IMR-90 (cell line): ENCODE results near the gene KRT1. TPM values are rescaled to one million over a fixed set of nuclear protein-coding genes. Genes with fewer than 3 reads are reported as not detected.

Experiments
- ATAC-seq: fragments of 200-7000 bp; cut with Tn5 transposase; 2 replicates; pipeline ENCODE4 v1.9.1; 2020; ENCODE audit warnings: low read depth, mild to moderate bottlenecking, moderate library complexity
- BruUV-seq: library from RNA; stranded (reverse); fragments of 400-500 nt; replicated peaks from 2 replicates; lab custom pipeline; 2021; lab: Mats Ljungman, UMichigan
- CTCF ChIA-PET: fragments of 300-600 bp; formaldehyde crosslinking; extraction: SDS; loops from one replicate; lab custom pipeline; 2021; ENCODE audit warnings: antibody characterized with exemption; lab: Yijun Ruan, JAX
- POLR2A ChIA-PET: fragments of 300-600 bp; sonication (Branson Sonifier 250); formaldehyde crosslinking; loops from one replicate; lab custom pipeline; 2022; ENCODE audit warnings: antibody characterized with exemption; ENCODE audit not compliant: unreplicated experiment; lab: Charles Lee
- DNase-seq: peaks from one replicate; pipeline ENCODE4 v3.0.0; 2013
- H2AFZ ChIP-seq: replicated peaks from 2 replicates; pipeline ENCODE3; 2013; ENCODE audit warnings: low read length, mild to moderate bottlenecking; ENCODE audit not compliant: poor library complexity
- H2AK5ac ChIP-seq: 2 replicates; pipeline ENCODE4 v1.6.1; 2013; ENCODE audit warnings: low read depth, low read length, inconsistent platforms
- H2AK9ac ChIP-seq: replicated peaks from 2 replicates; pipeline ENCODE3; 2013; ENCODE audit warnings: mild to moderate bottlenecking, low read depth, low read length, moderate library complexity; ENCODE audit not compliant: poor library complexity
- H2BK120ac ChIP-seq: 2 replicates; pipeline ENCODE4 v1.6.1; 2013; ENCODE audit warnings: low read depth, low read length, inconsistent platforms
- H2BK15ac ChIP-seq: 3 replicates; pipeline ENCODE4 v1.6.1; 2013; ENCODE audit warnings: low read depth, low read length, inconsistent platforms
- H2BK20ac ChIP-seq: 2 replicates; pipeline ENCODE4 v1.6.1; 2013; ENCODE audit warnings: low read depth, mild to moderate bottlenecking, inconsistent platforms, low read length, moderate library complexity
- H2BK5ac ChIP-seq: 2 replicates; pipeline ENCODE4 v1.6.1; 2013; ENCODE audit warnings: mild to moderate bottlenecking, low read depth, low read length, inconsistent platforms; ENCODE audit not compliant: poor library complexity, severe bottlenecking
- H3K14ac ChIP-seq: replicated peaks from 2 replicates; pipeline ENCODE4 v1.6.1; 2013; ENCODE audit warnings: low read depth, low read length, inconsistent platforms
- H3K18ac ChIP-seq: 2 replicates; pipeline ENCODE4 v1.6.1; 2013; ENCODE audit warnings: low read depth, low read length, control low read depth
- H3K23ac ChIP-seq: 2 replicates; pipeline ENCODE4 v1.6.1; 2013; ENCODE audit warnings: low read depth, low read length, inconsistent platforms
- H3K27ac ChIP-seq: 2 replicates; pipeline ENCODE4 v1.5.1; 2013; ENCODE audit warnings: mild to moderate bottlenecking, control low read depth, low read length; ENCODE audit not compliant: insufficient read depth
- H3K27me3 ChIP-seq: 2 replicates; pipeline ENCODE4 v1.6.1; 2013; ENCODE audit warnings: low read length; ENCODE audit not compliant: control insufficient read depth, insufficient read depth
- H3K36me3 ChIP-seq: 2 replicates; pipeline ENCODE4 v1.6.1; 2013; ENCODE audit warnings: low read length, mixed read lengths; ENCODE audit not compliant: control insufficient read depth, insufficient read depth
- H3K4ac ChIP-seq: 2 replicates; pipeline ENCODE4 v1.6.1; 2013; ENCODE audit warnings: low read depth, low read length, inconsistent platforms
- H3K4me1 ChIP-seq: 2 replicates; pipeline ENCODE4 v1.6.1; 2013; ENCODE audit warnings: low read length, mixed read lengths; ENCODE audit not compliant: control insufficient read depth, insufficient read depth
- H3K4me2 ChIP-seq: 2 replicates; pipeline ENCODE4 v1.6.1; 2013; ENCODE audit warnings: low read depth, mild to moderate bottlenecking, control low read depth, low read length, moderate library complexity
- H3K4me3 ChIP-seq: 2 replicates; pipeline ENCODE4 v1.5.1; 2013; ENCODE audit warnings: low read depth, mild to moderate bottlenecking, control low read depth, low read length, moderate library complexity; ENCODE audit not compliant: insufficient read depth
- H3K56ac ChIP-seq: 2 replicates; pipeline ENCODE4 v1.6.1; 2013; ENCODE audit warnings: low read length, inconsistent platforms; ENCODE audit not compliant: insufficient read depth; ENCODE audit errors: extremely low read depth
- H3K79me1 ChIP-seq, 2 experiments: 2 replicates each; pipeline ENCODE4 v1.6.1; 2013; ENCODE audit warnings: low read length in 2 of 2, inconsistent platforms in 1 of 2, low read depth in 1 of 2
- H3K9ac ChIP-seq: 2 replicates; pipeline ENCODE4 v1.6.1; 2013; ENCODE audit warnings: low read depth, low read length, control low read depth
- H3K9me1 ChIP-seq: 2 replicates; pipeline ENCODE4 v1.6.1; 2013; ENCODE audit warnings: low read length, inconsistent platforms; ENCODE audit not compliant: insufficient read depth
- H3K9me3 ChIP-seq: 2 replicates; pipeline ENCODE4 v1.6.1; 2013; ENCODE audit warnings: low read length; ENCODE audit not compliant: control insufficient read depth, insufficient read depth
- H4K20me1 ChIP-seq: 2 replicates; pipeline ENCODE4 v1.6.1; 2013; ENCODE audit warnings: low read length, inconsistent platforms; ENCODE audit not compliant: insufficient read depth
- H4K5ac ChIP-seq: 2 replicates; pipeline ENCODE4 v1.6.1; 2013; ENCODE audit warnings: mild to moderate bottlenecking, low read depth, low read length, control low read depth
- H4K8ac ChIP-seq, 2 experiments: 2 replicates each; pipeline ENCODE4 v1.6.1; 2013; ENCODE audit warnings: low read depth in 2 of 2, low read length in 2 of 2, control low read depth in 1 of 2, inconsistent platforms in 1 of 2
- H4K91ac ChIP-seq: 2 replicates; pipeline ENCODE4 v1.6.1; 2013; ENCODE audit warnings: low read depth, low read length, inconsistent platforms; ENCODE audit not compliant: insufficient read depth
- BHLHE40 ChIP-seq: fragments of 150-350 bp; IDR thresholded peaks from 2 replicates; pipeline ENCODE4 v1.6.1; 2016; ENCODE audit warnings: mild to moderate bottlenecking, low read depth, low read length
- CEBPB ChIP-seq: IDR thresholded peaks from 2 replicates; pipeline ENCODE4 v1.6.1; 2012; ENCODE audit warnings: low read depth, low read length, improper control_type of control experiment
- CHD1 ChIP-seq: IDR thresholded peaks from 2 replicates; pipeline ENCODE4 v1.6.1; 2012; ENCODE audit warnings: low read depth, low read length, improper control_type of control experiment
- CTCF ChIP-seq: conservative IDR thresholded peaks from 2 replicates; pipeline ENCODE4 v1.5.1; 2012; ENCODE audit warnings: mild to moderate bottlenecking, low read depth, low read length, improper control_type of control experiment
- FOS ChIP-seq: fragments of 150-350 bp; IDR thresholded peaks from 2 replicates; pipeline ENCODE4 v1.6.1; 2016; ENCODE audit warnings: low read depth, low read length
- MAZ ChIP-seq: IDR thresholded peaks from 2 replicates; pipeline ENCODE4 v1.6.1; 2012; ENCODE audit warnings: low read depth, mild to moderate bottlenecking, low read length, improper control_type of control experiment, moderate library complexity, borderline replicate concordance
- MXI1 ChIP-seq: IDR thresholded peaks from 2 replicates; pipeline ENCODE4 v1.6.1; 2012; ENCODE audit warnings: low read depth, mild to moderate bottlenecking, low read length, moderate library complexity, borderline replicate concordance
- RCOR1 ChIP-seq: IDR thresholded peaks from 2 replicates; pipeline ENCODE4 v1.6.1; 2012; ENCODE audit warnings: mild to moderate bottlenecking, low read length, improper control_type of control experiment; ENCODE audit not compliant: insufficient replicate concordance
- RFX5 ChIP-seq: IDR thresholded peaks from 2 replicates; pipeline ENCODE4 v1.8.0; 2012; ENCODE audit warnings: low read depth, mild to moderate bottlenecking, low read length, moderate library complexity
- USF2 ChIP-seq: fragments of 150-350 bp; IDR thresholded peaks from 2 replicates; pipeline ENCODE4 v1.6.1; 2017; ENCODE audit warnings: mild to moderate bottlenecking, antibody characterized with exemption, low read length, low read depth
- WGBS, 2 experiments: methylation state at CpG; one replicate each; pipeline versions ENCODE4 v1.1.5 to v1.1.7; 2013; ENCODE audit warnings: missing lambda C conversion rate in 2 of 2; ENCODE audit not compliant: insufficient read length in 1 of 2; ENCODE audit errors: extremely low coverage in 2 of 2; 5-methylcytosine and 5-hydroxymethylcytosine counted together
- dilution Hi-C: fragments of 300-500 bp; cut with HindIII; formaldehyde crosslinking; loops from one replicate; pipeline ENCODE4 v1.14.3; 2018; ENCODE audit warnings: low sequenced_read_pairs; ENCODE audit not compliant: unreplicated experiment
- in situ Hi-C: fragments of 300-500 bp; cut with MboI; formaldehyde crosslinking; loops from 3 replicates; pipeline ENCODE4 v1.14.3; 2019; ENCODE audit warnings: low sequenced_read_pairs, inconsistent platforms, mixed read lengths
- intact Hi-C: fragments of 100-400 bp; cut with micrococcal nuclease; formaldehyde crosslinking; loops from 2 replicates; pipeline ENCODE4 v1.10.0; 2022
- polyA plus RNA-seq, 3 experiments: library from polyadenylated mRNA; depleted of rRNA; stranded (reverse); fragments of >200 nt; gene quantifications; 2 replicates each; pipeline ENCODE4 v1.2.3, GENCODE V29; 2012; ENCODE audit warnings: low replicate concordance in 1 of 3
- total RNA-seq: library from RNA; depleted of rRNA; stranded (reverse); fragments of >200 nt; gene quantifications from 2 replicates; pipeline ENCODE4 v1.2.3, GENCODE V29; 2012
- TF ChIP-seq, protein P1 (sequence below): fragments of 150-350 bp; IDR thresholded peaks from 2 replicates; pipeline ENCODE4 v1.6.1; 2016; ENCODE audit warnings: low read depth, mild to moderate bottlenecking, low read length, moderate library complexity, borderline replicate concordance

KRT1 gene
- total and polyA plus RNA-seq, 2 of the 4 experiments (the other 2 are of a cell fraction), result not detected

- H4K5ac ChIP-seq, result no peak overlapping the region
- BruUV-seq, result no TSS peak
- H3K36me3 ChIP-seq, result no peaks in the 10 kb centered on the region
- DNase-seq (no peak), ATAC-seq (no peak)
- no peak overlapping the region for H3K9ac ChIP-seq
- H2BK120ac ChIP-seq, result no peak overlapping the region
- H2AFZ ChIP-seq, result no peak overlapping the region
- no peaks in the 10 kb centered on the region for H3K9me3 ChIP-seq
- no peak overlapping the region for H2BK5ac ChIP-seq
- no peak overlapping the region for H2BK20ac ChIP-seq
- H4K20me1 ChIP-seq, result no peaks in the 10 kb centered on the region
- TF ChIP-seq CEBPB, result no peak
- TF ChIP-seq CHD1, result no peak
- no peak for TF ChIP-seq RFX5
- TF ChIP-seq USF2, result no peak
- TF ChIP-seq, protein P1, sequence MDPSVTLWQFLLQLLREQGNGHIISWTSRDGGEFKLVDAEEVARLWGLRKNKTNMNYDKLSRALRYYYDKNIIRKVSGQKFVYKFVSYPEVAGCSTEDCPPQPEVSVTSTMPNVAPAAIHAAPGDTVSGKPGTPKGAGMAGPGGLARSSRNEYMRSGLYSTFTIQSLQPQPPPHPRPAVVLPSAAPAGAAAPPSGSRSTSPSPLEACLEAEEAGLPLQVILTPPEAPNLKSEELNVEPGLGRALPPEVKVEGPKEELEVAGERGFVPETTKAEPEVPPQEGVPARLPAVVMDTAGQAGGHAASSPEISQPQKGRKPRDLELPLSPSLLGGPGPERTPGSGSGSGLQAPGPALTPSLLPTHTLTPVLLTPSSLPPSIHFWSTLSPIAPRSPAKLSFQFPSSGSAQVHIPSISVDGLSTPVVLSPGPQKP, result no peak
- TF ChIP-seq BHLHE40, result no peak
- TF ChIP-seq CTCF, result no peak
- TF ChIP-seq RCOR1, result no peak
- TF ChIP-seq FOS, result no peak
- no peak for TF ChIP-seq MXI1
- no peak for TF ChIP-seq MAZ
- ChIA-PET CTCF (no interaction called here), POLR2A (no interaction called here)
- intact Hi-C loops, result no loop called here
- H3K56ac ChIP-seq, result no peak overlapping the region
- H3K27me3 ChIP-seq, result peaks cover 27% of the 10 kb centered on the region
- dilution Hi-C loops, result no loop called here
- no peak overlapping the region for H3K14ac ChIP-seq
- no peak overlapping the region for H3K4me3 ChIP-seq
- no peaks in the 10 kb centered on the region for H3K79me1 ChIP-seq
- H3K4ac ChIP-seq, result no peak overlapping the region
- H2AK9ac ChIP-seq, result no peak overlapping the region
- no peak overlapping the region for H3K18ac ChIP-seq
- no peak overlapping the region for H3K27ac ChIP-seq
- no peak overlapping the region for H3K4me2 ChIP-seq
- H3K9me1 ChIP-seq, result no peaks in the 10 kb centered on the region
- in situ Hi-C loops, result no loop called here
- no peaks in the 10 kb centered on the region for H3K4me1 ChIP-seq
- no CpG with 5 or more reads among the region's 2 CpGs for WGBS, 2 experiments
- H4K8ac ChIP-seq, result no peak overlapping the region
- no peak overlapping the region for H4K91ac ChIP-seq
- H2AK5ac ChIP-seq, result no peak overlapping the region
- no peak overlapping the region for H2BK15ac ChIP-seq
- no peak overlapping the region for H3K23ac ChIP-seq
Observed at GRCh38 chr12:52682381-52682660, 2.1 kb upstream of the KRT1 start.
